HEK293T (cell line): ENCODE results near the gene VIPR2.

ENCODE experiments used
- CTCF ChIA-PET: fragments of 350-600 bp; formaldehyde crosslinking; extraction: SDS; loops from one replicate; lab custom pipeline; 2021; ENCODE audit warnings: antibody characterized with exemption, inconsistent platforms; lab: Yijun Ruan, JAX
- POLR2A ChIA-PET: fragments of 350-600 bp; formaldehyde crosslinking; extraction: SDS; loops from one replicate; lab custom pipeline; 2020; ENCODE audit warnings: antibody characterized with exemption, inconsistent platforms; lab: Yijun Ruan, JAX
- DNase-seq: peaks from one replicate; pipeline ENCODE4 v3.0.0; 2012; ENCODE audit warnings: mixed read lengths; ENCODE audit errors: extremely low spot score
- ARNT ChIP-seq: fragments of 450-650 bp; IDR thresholded peaks from 2 replicates; pipeline ENCODE4 v1.6.1; 2017; ENCODE audit warnings: mild to moderate bottlenecking
- BHLHE40 ChIP-seq: fragments of 450-650 bp; IDR thresholded peaks from 2 replicates; pipeline ENCODE4 v1.6.1; 2016; ENCODE audit warnings: mild to moderate bottlenecking, moderate library complexity, borderline replicate concordance
- CTBP1 ChIP-seq: fragments of 450-650 bp; IDR thresholded peaks from 2 replicates; pipeline ENCODE4 v1.6.1; 2016; ENCODE audit warnings: borderline replicate concordance
- ELF4 ChIP-seq: fragments of 450-650 bp; IDR thresholded peaks from 2 replicates; pipeline ENCODE4 v1.6.1; 2017; ENCODE audit warnings: antibody characterized with exemption
- FOXA1 ChIP-seq: fragments of 450-650 bp; IDR thresholded peaks from 2 replicates; pipeline ENCODE4 v1.6.1; 2016; ENCODE audit warnings: mild to moderate bottlenecking
- FOXK2 ChIP-seq: fragments of 450-650 bp; IDR thresholded peaks from 2 replicates; pipeline ENCODE4 v1.6.1; 2016; ENCODE audit warnings: mild to moderate bottlenecking
- FOXM1 ChIP-seq: fragments of 450-650 bp; IDR thresholded peaks from 2 replicates; pipeline ENCODE4 v1.6.1; 2017; ENCODE audit warnings: mild to moderate bottlenecking, borderline replicate concordance
- HDGF ChIP-seq: fragments of 450-650 bp; IDR thresholded peaks from 2 replicates; pipeline ENCODE4 v1.6.1; 2017; ENCODE audit warnings: antibody characterized with exemption, borderline replicate concordance
- L3MBTL2 ChIP-seq: fragments of 450-650 bp; conservative IDR thresholded peaks from 2 replicates; pipeline ENCODE4 v1.6.1; 2016; ENCODE audit warnings: mild to moderate bottlenecking
- LEF1 ChIP-seq: fragments of 450-650 bp; IDR thresholded peaks from 2 replicates; pipeline ENCODE4 v1.6.1; 2017; ENCODE audit warnings: mild to moderate bottlenecking, borderline replicate concordance
- NFRKB ChIP-seq: fragments of 450-650 bp; IDR thresholded peaks from 2 replicates; pipeline ENCODE4 v1.6.1; 2016; ENCODE audit warnings: mild to moderate bottlenecking, moderate library complexity
- SP1 ChIP-seq: fragments of 450-650 bp; IDR thresholded peaks from 2 replicates; pipeline ENCODE4 v1.6.1; 2017
- SUZ12 ChIP-seq: fragments of 450-650 bp; IDR thresholded peaks from 2 replicates; pipeline ENCODE4 v1.6.1; 2016; ENCODE audit warnings: mild to moderate bottlenecking
- TARDBP ChIP-seq: fragments of 450-650 bp; IDR thresholded peaks from 2 replicates; pipeline ENCODE4 v1.6.1; 2016
- ZNF384 ChIP-seq: fragments of 450-650 bp; IDR thresholded peaks from 2 replicates; pipeline ENCODE4 v1.6.1; 2016
- TF ChIP-seq, protein P1 (sequence below): fragments of 450-650 bp; IDR thresholded peaks from 2 replicates; pipeline ENCODE4 v1.6.1; 2016

VIPR2 gene

DNA sequence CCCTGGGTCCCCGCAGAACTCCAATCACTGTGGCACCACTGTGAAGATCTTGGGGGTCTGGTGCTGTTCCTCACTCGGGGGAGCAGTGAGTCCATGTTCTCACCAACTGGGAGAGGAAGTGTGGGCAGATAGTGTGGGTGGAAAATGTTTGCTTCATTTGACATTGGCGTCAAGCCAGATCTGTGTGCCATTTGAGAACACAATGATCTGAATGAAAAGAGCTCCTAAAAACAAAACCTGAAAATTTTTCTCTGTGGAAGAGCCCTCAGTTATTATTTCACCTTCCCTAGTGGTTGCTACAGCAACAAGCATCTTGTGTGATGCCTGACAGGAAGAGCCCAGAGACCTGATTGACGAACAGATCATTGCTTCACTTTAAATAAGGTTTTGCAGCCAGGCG, 125.6 kb downstream of the VIPR2 start:
- no peak for TF ChIP-seq SUZ12
- no peak for TF ChIP-seq FOXK2
- TF ChIP-seq, protein P1, sequence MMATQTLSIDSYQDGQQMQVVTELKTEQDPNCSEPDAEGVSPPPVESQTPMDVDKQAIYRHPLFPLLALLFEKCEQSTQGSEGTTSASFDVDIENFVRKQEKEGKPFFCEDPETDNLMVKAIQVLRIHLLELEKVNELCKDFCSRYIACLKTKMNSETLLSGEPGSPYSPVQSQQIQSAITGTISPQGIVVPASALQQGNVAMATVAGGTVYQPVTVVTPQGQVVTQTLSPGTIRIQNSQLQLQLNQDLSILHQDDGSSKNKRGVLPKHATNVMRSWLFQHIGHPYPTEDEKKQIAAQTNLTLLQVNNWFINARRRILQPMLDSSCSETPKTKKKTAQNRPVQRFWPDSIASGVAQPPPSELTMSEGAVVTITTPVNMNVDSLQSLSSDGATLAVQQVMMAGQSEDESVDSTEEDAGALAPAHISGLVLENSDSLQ = no peak
- TF ChIP-seq CTBP1 = no peak
- TF ChIP-seq ELF4 = no peak
- no peak for TF ChIP-seq FOXA1
- no peak for TF ChIP-seq NFRKB
- no peak for TF ChIP-seq ARNT
- TF ChIP-seq SP1 = no peak
- TF ChIP-seq L3MBTL2 = no peak
- TF ChIP-seq ZNF384 = no peak
- TF ChIP-seq BHLHE40 = no peak
- no peak for TF ChIP-seq TARDBP
- no peak for TF ChIP-seq FOXM1
- TF ChIP-seq LEF1 = no peak
- TF ChIP-seq HDGF = no peak
- no peak for DNase-seq
- CTCF ChIA-PET = no interaction called here
- POLR2A ChIA-PET = no interaction called here

DNA sequence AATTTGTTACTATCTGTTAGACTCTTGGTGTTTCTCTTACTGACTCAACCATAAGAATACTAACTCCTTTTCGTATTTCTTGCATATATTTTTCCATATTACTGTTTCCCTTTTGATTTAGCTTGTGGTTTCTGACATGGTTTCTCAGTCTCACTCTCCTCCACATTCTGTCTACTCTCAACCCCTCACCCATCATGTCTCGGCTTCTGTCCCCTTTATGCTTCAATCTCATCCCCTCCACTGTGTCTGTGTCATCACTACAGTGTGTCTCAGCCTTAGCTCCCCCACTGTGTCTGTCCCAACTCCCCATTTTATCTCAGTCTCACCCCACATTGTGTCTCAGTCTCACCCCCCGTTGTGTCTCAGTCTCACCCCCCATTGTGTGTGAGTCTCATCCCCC, 126.9 kb downstream of the VIPR2 start:
- TF ChIP-seq FOXK2 (no peak), SP1 (no peak), ARNT (no peak), TARDBP (no peak), HDGF (no peak), ZNF384 (no peak), L3MBTL2 (no peak), FOXA1 (no peak), NFRKB (no peak), ELF4 (no peak), FOXM1 (no peak), SUZ12 (no peak), BHLHE40 (no peak), CTBP1 (no peak)
- TF ChIP-seq, protein P1 = no peak
- POLR2A ChIA-PET = no interaction called here

DNA sequence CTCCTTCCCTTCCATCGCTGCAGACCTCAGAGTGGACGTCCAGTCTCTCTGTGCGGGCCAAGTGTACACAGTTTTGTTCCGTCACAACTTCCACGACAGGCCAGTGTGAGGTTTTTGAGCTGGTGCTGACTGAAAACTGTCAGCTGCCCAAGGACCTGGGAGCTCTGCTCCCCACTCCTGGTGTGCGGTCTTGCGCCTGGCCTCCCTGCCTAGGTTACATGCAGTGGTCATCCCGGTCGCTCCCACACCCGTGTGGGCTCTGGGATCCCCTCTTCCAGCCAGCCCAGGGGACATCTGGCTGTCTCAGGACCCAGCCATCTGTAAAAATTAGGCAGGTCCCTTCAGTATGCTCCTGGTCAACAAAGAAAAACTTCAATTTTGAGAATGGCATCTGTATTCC, 127.5 kb downstream of the VIPR2 start:
- ChIA-PET CTCF (no interaction called here), POLR2A (no interaction called here)
- TF ChIP-seq FOXA1 = no peak
- TF ChIP-seq ZNF384 = no peak
- TF ChIP-seq NFRKB = no peak
- no peak for TF ChIP-seq ELF4
- TF ChIP-seq, protein P1 = no peak
- no peak for TF ChIP-seq ARNT
- no peak for TF ChIP-seq TARDBP
- no peak for TF ChIP-seq SUZ12
- TF ChIP-seq SP1 = no peak
- TF ChIP-seq HDGF = no peak
- no peak for TF ChIP-seq L3MBTL2
- TF ChIP-seq LEF1 = no peak
- no peak for TF ChIP-seq FOXM1
- TF ChIP-seq BHLHE40 = no peak
- TF ChIP-seq FOXK2 = no peak
- TF ChIP-seq CTBP1 = no peak
- DNase-seq = no peak

More for the DNA sequence above, 126.9 kb downstream of the VIPR2 start:
- DNase-seq = no peak
- CTCF ChIA-PET = no interaction called here

DNA sequence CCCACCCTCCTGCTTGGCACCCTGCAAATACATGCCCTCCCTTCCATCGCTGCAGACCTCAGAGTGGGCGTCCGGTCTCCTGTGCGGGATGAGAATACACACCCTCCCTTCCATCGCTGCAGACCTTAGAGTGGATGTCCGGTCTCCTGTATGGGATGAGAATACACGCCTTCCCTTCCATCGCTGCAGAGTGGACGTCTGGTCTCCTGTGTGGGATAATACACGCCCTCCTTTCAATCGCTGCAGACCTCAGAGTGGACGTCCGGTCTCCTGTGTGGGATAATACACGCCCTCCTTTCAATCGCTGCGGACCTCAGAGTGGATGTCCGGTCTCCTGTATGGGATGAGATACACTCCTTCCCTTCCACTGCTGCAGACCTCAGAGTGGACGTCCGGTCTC, 128.1 kb downstream of the VIPR2 start:
- ChIA-PET CTCF (no interaction called here), POLR2A (no interaction called here)
- DNase-seq = no peak
- TF ChIP-seq CTBP1 (no peak), TARDBP (no peak), HDGF (no peak), SUZ12 (no peak), FOXM1 (no peak), FOXK2 (no peak), L3MBTL2 (no peak), ARNT (no peak), SP1 (no peak), FOXA1 (no peak), NFRKB (no peak), BHLHE40 (no peak), ELF4 (no peak), ZNF384 (no peak), LEF1 (no peak)
- TF ChIP-seq, protein P1 = no peak

DNA sequence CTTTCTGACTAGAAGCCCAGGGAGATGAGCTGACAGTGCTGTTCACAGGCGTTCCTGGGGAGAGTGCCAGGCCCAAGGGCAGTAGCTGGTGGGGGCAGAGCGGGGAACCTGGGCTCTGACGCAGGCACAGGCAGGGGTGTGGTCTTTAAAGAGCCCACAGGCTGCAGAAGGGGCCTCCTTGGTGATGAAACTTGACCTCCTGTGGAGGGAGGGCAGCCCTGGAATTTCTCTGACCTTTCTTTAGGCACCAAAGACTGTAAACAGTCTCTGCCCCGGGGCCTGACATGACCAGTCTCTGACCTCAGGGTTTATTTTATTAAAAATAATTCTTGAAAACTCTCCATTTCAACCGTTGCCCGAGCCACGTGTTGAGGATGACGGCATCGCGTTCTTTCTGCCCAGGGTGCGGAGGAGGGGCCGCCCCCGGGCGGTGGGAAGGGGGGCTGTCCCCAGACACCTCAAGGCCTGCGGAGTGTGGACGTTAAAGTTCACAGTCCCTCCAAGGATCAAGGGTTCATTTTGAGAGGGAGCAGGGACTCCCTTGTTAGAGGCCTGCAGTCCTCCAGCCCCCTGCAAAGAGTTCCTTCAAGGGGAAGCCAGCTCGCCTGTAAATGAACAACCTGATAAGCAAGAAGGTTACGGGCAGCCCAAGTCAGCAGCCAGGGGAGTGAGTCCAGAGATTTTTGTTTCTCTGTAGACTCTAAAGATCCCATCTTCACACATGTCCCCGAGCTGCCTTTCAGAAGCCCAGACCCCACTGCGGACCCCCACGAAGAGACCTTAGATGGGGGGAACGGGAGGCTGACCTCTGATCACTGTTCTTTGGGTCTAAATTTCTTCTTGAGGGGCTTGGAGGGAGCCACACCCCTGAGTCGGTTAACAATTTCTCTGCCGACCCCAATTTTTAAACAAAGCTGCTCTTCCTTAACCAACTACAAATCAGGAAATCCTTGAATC, 128.9 kb downstream of the VIPR2 start:
- TF ChIP-seq L3MBTL2 (peak; percentile 85), ELF4 (no peak)
- ChIA-PET POLR2A (no interaction called here), CTCF (no interaction called here)
- no peak for DNase-seq
